IMR-90 (cell line): ENCODE results near the gene CFAP221. TPM values are rescaled to one million over a fixed set of nuclear protein-coding genes. Genes with fewer than 3 reads are reported as not detected.

Experiments used
- ATAC-seq: fragments of 200-7000 bp; cut with Tn5 transposase; 2 replicates; pipeline ENCODE4 v1.9.1; 2020; ENCODE audit warnings: low read depth, mild to moderate bottlenecking, moderate library complexity
- BruUV-seq: library from RNA; stranded (reverse); fragments of 400-500 nt; replicated peaks from 2 replicates; lab custom pipeline; 2021; lab: Mats Ljungman, UMichigan
- CTCF ChIA-PET: fragments of 300-600 bp; formaldehyde crosslinking; extraction: SDS; loops from one replicate; lab custom pipeline; 2021; ENCODE audit warnings: antibody characterized with exemption; lab: Yijun Ruan, JAX
- POLR2A ChIA-PET: fragments of 300-600 bp; sonication (Branson Sonifier 250); formaldehyde crosslinking; loops from one replicate; lab custom pipeline; 2022; ENCODE audit warnings: antibody characterized with exemption; ENCODE audit not compliant: unreplicated experiment; lab: Charles Lee
- DNase-seq: peaks from one replicate; pipeline ENCODE4 v3.0.0; 2013
- H2AFZ ChIP-seq: replicated peaks from 2 replicates; pipeline ENCODE3; 2013; ENCODE audit warnings: low read length, mild to moderate bottlenecking; ENCODE audit not compliant: poor library complexity
- H2AK5ac ChIP-seq: 2 replicates; pipeline ENCODE4 v1.6.1; 2013; ENCODE audit warnings: low read depth, low read length, inconsistent platforms
- H2AK9ac ChIP-seq: replicated peaks from 2 replicates; pipeline ENCODE3; 2013; ENCODE audit warnings: mild to moderate bottlenecking, low read depth, low read length, moderate library complexity; ENCODE audit not compliant: poor library complexity
- H2BK120ac ChIP-seq: 2 replicates; pipeline ENCODE4 v1.6.1; 2013; ENCODE audit warnings: low read depth, low read length, inconsistent platforms
- H2BK15ac ChIP-seq: 3 replicates; pipeline ENCODE4 v1.6.1; 2013; ENCODE audit warnings: low read depth, low read length, inconsistent platforms
- H2BK20ac ChIP-seq: 2 replicates; pipeline ENCODE4 v1.6.1; 2013; ENCODE audit warnings: low read depth, mild to moderate bottlenecking, inconsistent platforms, low read length, moderate library complexity
- H2BK5ac ChIP-seq: 2 replicates; pipeline ENCODE4 v1.6.1; 2013; ENCODE audit warnings: mild to moderate bottlenecking, low read depth, low read length, inconsistent platforms; ENCODE audit not compliant: poor library complexity, severe bottlenecking
- H3K14ac ChIP-seq: replicated peaks from 2 replicates; pipeline ENCODE4 v1.6.1; 2013; ENCODE audit warnings: low read depth, low read length, inconsistent platforms
- H3K18ac ChIP-seq: 2 replicates; pipeline ENCODE4 v1.6.1; 2013; ENCODE audit warnings: low read depth, low read length, control low read depth
- H3K23ac ChIP-seq: 2 replicates; pipeline ENCODE4 v1.6.1; 2013; ENCODE audit warnings: low read depth, low read length, inconsistent platforms
- H3K27ac ChIP-seq: 2 replicates; pipeline ENCODE4 v1.5.1; 2013; ENCODE audit warnings: mild to moderate bottlenecking, control low read depth, low read length; ENCODE audit not compliant: insufficient read depth
- H3K27me3 ChIP-seq: 2 replicates; pipeline ENCODE4 v1.6.1; 2013; ENCODE audit warnings: low read length; ENCODE audit not compliant: control insufficient read depth, insufficient read depth
- H3K36me3 ChIP-seq: 2 replicates; pipeline ENCODE4 v1.6.1; 2013; ENCODE audit warnings: low read length, mixed read lengths; ENCODE audit not compliant: control insufficient read depth, insufficient read depth
- H3K4ac ChIP-seq: 2 replicates; pipeline ENCODE4 v1.6.1; 2013; ENCODE audit warnings: low read depth, low read length, inconsistent platforms
- H3K4me1 ChIP-seq: 2 replicates; pipeline ENCODE4 v1.6.1; 2013; ENCODE audit warnings: low read length, mixed read lengths; ENCODE audit not compliant: control insufficient read depth, insufficient read depth
- H3K4me2 ChIP-seq: 2 replicates; pipeline ENCODE4 v1.6.1; 2013; ENCODE audit warnings: low read depth, mild to moderate bottlenecking, control low read depth, low read length, moderate library complexity
- H3K4me3 ChIP-seq: 2 replicates; pipeline ENCODE4 v1.5.1; 2013; ENCODE audit warnings: low read depth, mild to moderate bottlenecking, control low read depth, low read length, moderate library complexity; ENCODE audit not compliant: insufficient read depth
- H3K56ac ChIP-seq: 2 replicates; pipeline ENCODE4 v1.6.1; 2013; ENCODE audit warnings: low read length, inconsistent platforms; ENCODE audit not compliant: insufficient read depth; ENCODE audit errors: extremely low read depth
- H3K79me1 ChIP-seq, 2 experiments: 2 replicates each; pipeline ENCODE4 v1.6.1; 2013; ENCODE audit warnings: low read length in 2 of 2, inconsistent platforms in 1 of 2, low read depth in 1 of 2
- H3K9ac ChIP-seq: 2 replicates; pipeline ENCODE4 v1.6.1; 2013; ENCODE audit warnings: low read depth, low read length, control low read depth
- H3K9me1 ChIP-seq: 2 replicates; pipeline ENCODE4 v1.6.1; 2013; ENCODE audit warnings: low read length, inconsistent platforms; ENCODE audit not compliant: insufficient read depth
- H3K9me3 ChIP-seq: 2 replicates; pipeline ENCODE4 v1.6.1; 2013; ENCODE audit warnings: low read length; ENCODE audit not compliant: control insufficient read depth, insufficient read depth
- H4K20me1 ChIP-seq: 2 replicates; pipeline ENCODE4 v1.6.1; 2013; ENCODE audit warnings: low read length, inconsistent platforms; ENCODE audit not compliant: insufficient read depth
- H4K5ac ChIP-seq: 2 replicates; pipeline ENCODE4 v1.6.1; 2013; ENCODE audit warnings: mild to moderate bottlenecking, low read depth, low read length, control low read depth
- H4K8ac ChIP-seq, 2 experiments: 2 replicates each; pipeline ENCODE4 v1.6.1; 2013; ENCODE audit warnings: low read depth in 2 of 2, low read length in 2 of 2, control low read depth in 1 of 2, inconsistent platforms in 1 of 2
- H4K91ac ChIP-seq: 2 replicates; pipeline ENCODE4 v1.6.1; 2013; ENCODE audit warnings: low read depth, low read length, inconsistent platforms; ENCODE audit not compliant: insufficient read depth
- BHLHE40 ChIP-seq: fragments of 150-350 bp; IDR thresholded peaks from 2 replicates; pipeline ENCODE4 v1.6.1; 2016; ENCODE audit warnings: mild to moderate bottlenecking, low read depth, low read length
- CEBPB ChIP-seq: IDR thresholded peaks from 2 replicates; pipeline ENCODE4 v1.6.1; 2012; ENCODE audit warnings: low read depth, low read length, improper control_type of control experiment
- CHD1 ChIP-seq: IDR thresholded peaks from 2 replicates; pipeline ENCODE4 v1.6.1; 2012; ENCODE audit warnings: low read depth, low read length, improper control_type of control experiment
- FOS ChIP-seq: fragments of 150-350 bp; IDR thresholded peaks from 2 replicates; pipeline ENCODE4 v1.6.1; 2016; ENCODE audit warnings: low read depth, low read length
- MAFK ChIP-seq: IDR thresholded peaks from 2 replicates; pipeline ENCODE4 v1.6.1; 2012; ENCODE audit warnings: low read depth, low read length, improper control_type of control experiment
- MAZ ChIP-seq: IDR thresholded peaks from 2 replicates; pipeline ENCODE4 v1.6.1; 2012; ENCODE audit warnings: low read depth, mild to moderate bottlenecking, low read length, improper control_type of control experiment, moderate library complexity, borderline replicate concordance
- MXI1 ChIP-seq: IDR thresholded peaks from 2 replicates; pipeline ENCODE4 v1.6.1; 2012; ENCODE audit warnings: low read depth, mild to moderate bottlenecking, low read length, moderate library complexity, borderline replicate concordance
- NFE2L2 ChIP-seq: fragments of 150-350 bp; IDR thresholded peaks from 2 replicates; pipeline ENCODE4 v1.6.1; 2016; ENCODE audit warnings: low read depth, mild to moderate bottlenecking, low read length
- POLR2A ChIP-seq: IDR thresholded peaks from 2 replicates; pipeline ENCODE4 v1.6.1; 2012; ENCODE audit warnings: mild to moderate bottlenecking, low read depth, low read length
- RAD21 ChIP-seq: IDR thresholded peaks from 2 replicates; pipeline ENCODE4 v1.6.1; 2012; ENCODE audit warnings: low read length, improper control_type of control experiment
- RCOR1 ChIP-seq: IDR thresholded peaks from 2 replicates; pipeline ENCODE4 v1.6.1; 2012; ENCODE audit warnings: mild to moderate bottlenecking, low read length, improper control_type of control experiment; ENCODE audit not compliant: insufficient replicate concordance
- RFX5 ChIP-seq: IDR thresholded peaks from 2 replicates; pipeline ENCODE4 v1.8.0; 2012; ENCODE audit warnings: low read depth, mild to moderate bottlenecking, low read length, moderate library complexity
- SMC3 ChIP-seq: fragments of 150-350 bp; IDR thresholded peaks from 2 replicates; pipeline ENCODE4 v1.6.1; 2016; ENCODE audit warnings: low read depth, mild to moderate bottlenecking, antibody characterized with exemption, low read length, moderate library complexity
- WGBS, 2 experiments: methylation state at CpG; one replicate each; pipeline versions ENCODE4 v1.1.5 to v1.1.7; 2013; ENCODE audit warnings: missing lambda C conversion rate in 2 of 2; ENCODE audit not compliant: insufficient read length in 1 of 2; ENCODE audit errors: extremely low coverage in 2 of 2; 5-methylcytosine and 5-hydroxymethylcytosine counted together
- dilution Hi-C: fragments of 300-500 bp; cut with HindIII; formaldehyde crosslinking; loops from one replicate; pipeline ENCODE4 v1.14.3; 2018; ENCODE audit warnings: low sequenced_read_pairs; ENCODE audit not compliant: unreplicated experiment
- in situ Hi-C: fragments of 300-500 bp; cut with MboI; formaldehyde crosslinking; loops from 3 replicates; pipeline ENCODE4 v1.14.3; 2019; ENCODE audit warnings: low sequenced_read_pairs, inconsistent platforms, mixed read lengths
- intact Hi-C: fragments of 100-400 bp; cut with micrococcal nuclease; formaldehyde crosslinking; loops from 2 replicates; pipeline ENCODE4 v1.10.0; 2022
- polyA plus RNA-seq, 3 experiments: library from polyadenylated mRNA; depleted of rRNA; stranded (reverse); fragments of >200 nt; gene quantifications; 2 replicates each; pipeline ENCODE4 v1.2.3, GENCODE V29; 2012; ENCODE audit warnings: low replicate concordance in 1 of 3
- total RNA-seq: library from RNA; depleted of rRNA; stranded (reverse); fragments of >200 nt; gene quantifications from 2 replicates; pipeline ENCODE4 v1.2.3, GENCODE V29; 2012
- TF ChIP-seq, protein P1 (sequence below): fragments of 150-350 bp; IDR thresholded peaks from 2 replicates; pipeline ENCODE4 v1.6.1; 2017; ENCODE audit warnings: mild to moderate bottlenecking, antibody characterized with exemption, low read length, low read depth
- TF ChIP-seq, protein P2 (sequence below): fragments of 150-350 bp; IDR thresholded peaks from 2 replicates; pipeline ENCODE4 v1.6.1; 2016; ENCODE audit warnings: low read depth, mild to moderate bottlenecking, low read length, moderate library complexity, borderline replicate concordance
- TF ChIP-seq, protein P3 (sequence below): conservative IDR thresholded peaks from 2 replicates; pipeline ENCODE4 v1.5.1; 2012; ENCODE audit warnings: mild to moderate bottlenecking, low read depth, low read length, improper control_type of control experiment

The CFAP221 gene
- total and polyA plus RNA-seq, 2 of the 4 experiments (the other 2 are of a cell fraction) = not detected

DNA sequence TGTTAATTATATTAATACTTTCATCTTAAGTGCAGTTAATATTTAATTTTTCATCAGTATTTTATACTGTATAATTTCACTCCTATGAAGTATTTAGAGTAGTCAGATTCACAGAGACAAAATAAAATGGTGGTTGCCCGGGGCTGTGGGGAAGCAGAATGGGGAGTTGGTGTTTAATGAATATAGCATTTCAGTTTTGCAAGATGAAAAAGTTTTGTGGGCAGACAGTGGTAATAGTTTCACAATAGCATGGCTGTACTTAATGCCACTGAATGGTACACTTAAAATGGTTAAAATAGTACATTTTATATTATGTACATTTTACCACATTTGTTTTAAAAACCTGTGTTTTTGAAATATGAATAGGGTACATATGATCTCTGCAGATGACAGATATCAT, 31.2 kb downstream of the CFAP221 start:
- Histone ChIP-seq H4K91ac (no peak overlapping the region), H2AFZ (no peak overlapping the region), H3K4me2 (no peak overlapping the region), H3K79me1 (no peaks in the 10 kb centered on the region), H2BK5ac (no peak overlapping the region), H4K20me1 (no peaks in the 10 kb centered on the region), H2AK9ac (no peak overlapping the region), H3K9me3 (no peaks in the 10 kb centered on the region), H3K56ac (no peak overlapping the region), H3K4ac (no peak overlapping the region), H2AK5ac (no peak overlapping the region), H4K5ac (no peak overlapping the region), H3K4me1 (no peaks in the 10 kb centered on the region), H3K14ac (no peak overlapping the region), H3K18ac (no peak overlapping the region), H2BK15ac (no peak overlapping the region), H3K27me3 (no peaks in the 10 kb centered on the region; the same call in 1 of the 2 replicates), H2BK20ac (no peak overlapping the region), H3K9ac (no peak overlapping the region), H3K27ac (no peak overlapping the region), H3K4me3 (no peak overlapping the region), H3K23ac (no peak overlapping the region), H3K9me1 (no peaks in the 10 kb centered on the region), H2BK120ac (no peak overlapping the region), H4K8ac (no peak overlapping the region), H3K36me3 (no peaks in the 10 kb centered on the region)
- ATAC-seq = no peak
- BruUV-seq = no TSS peak
- ChIA-PET POLR2A (no interaction called here), CTCF (no interaction called here)
- in situ Hi-C loops (no loop called here), intact Hi-C loops (no loop called here), dilution Hi-C loops (no loop called here)
- no CpG with 5 or more reads among the region's 1 CpG for WGBS, 2 experiments
- TF ChIP-seq, protein P1, sequence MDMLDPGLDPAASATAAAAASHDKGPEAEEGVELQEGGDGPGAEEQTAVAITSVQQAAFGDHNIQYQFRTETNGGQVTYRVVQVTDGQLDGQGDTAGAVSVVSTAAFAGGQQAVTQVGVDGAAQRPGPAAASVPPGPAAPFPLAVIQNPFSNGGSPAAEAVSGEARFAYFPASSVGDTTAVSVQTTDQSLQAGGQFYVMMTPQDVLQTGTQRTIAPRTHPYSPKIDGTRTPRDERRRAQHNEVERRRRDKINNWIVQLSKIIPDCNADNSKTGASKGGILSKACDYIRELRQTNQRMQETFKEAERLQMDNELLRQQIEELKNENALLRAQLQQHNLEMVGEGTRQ = no peak
- no peak for TF ChIP-seq RCOR1
- no peak for TF ChIP-seq MAZ
- no peak for TF ChIP-seq BHLHE40
- no peak for TF ChIP-seq POLR2A
- TF ChIP-seq MXI1 = no peak
- TF ChIP-seq CEBPB = no peak
- TF ChIP-seq, protein P2, sequence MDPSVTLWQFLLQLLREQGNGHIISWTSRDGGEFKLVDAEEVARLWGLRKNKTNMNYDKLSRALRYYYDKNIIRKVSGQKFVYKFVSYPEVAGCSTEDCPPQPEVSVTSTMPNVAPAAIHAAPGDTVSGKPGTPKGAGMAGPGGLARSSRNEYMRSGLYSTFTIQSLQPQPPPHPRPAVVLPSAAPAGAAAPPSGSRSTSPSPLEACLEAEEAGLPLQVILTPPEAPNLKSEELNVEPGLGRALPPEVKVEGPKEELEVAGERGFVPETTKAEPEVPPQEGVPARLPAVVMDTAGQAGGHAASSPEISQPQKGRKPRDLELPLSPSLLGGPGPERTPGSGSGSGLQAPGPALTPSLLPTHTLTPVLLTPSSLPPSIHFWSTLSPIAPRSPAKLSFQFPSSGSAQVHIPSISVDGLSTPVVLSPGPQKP = no peak
- TF ChIP-seq CHD1 = no peak
- TF ChIP-seq FOS = no peak
- TF ChIP-seq RFX5 = no peak
- TF ChIP-seq RAD21 = no peak
- TF ChIP-seq NFE2L2 = no peak
- no peak for TF ChIP-seq SMC3
- TF ChIP-seq, protein P3, sequence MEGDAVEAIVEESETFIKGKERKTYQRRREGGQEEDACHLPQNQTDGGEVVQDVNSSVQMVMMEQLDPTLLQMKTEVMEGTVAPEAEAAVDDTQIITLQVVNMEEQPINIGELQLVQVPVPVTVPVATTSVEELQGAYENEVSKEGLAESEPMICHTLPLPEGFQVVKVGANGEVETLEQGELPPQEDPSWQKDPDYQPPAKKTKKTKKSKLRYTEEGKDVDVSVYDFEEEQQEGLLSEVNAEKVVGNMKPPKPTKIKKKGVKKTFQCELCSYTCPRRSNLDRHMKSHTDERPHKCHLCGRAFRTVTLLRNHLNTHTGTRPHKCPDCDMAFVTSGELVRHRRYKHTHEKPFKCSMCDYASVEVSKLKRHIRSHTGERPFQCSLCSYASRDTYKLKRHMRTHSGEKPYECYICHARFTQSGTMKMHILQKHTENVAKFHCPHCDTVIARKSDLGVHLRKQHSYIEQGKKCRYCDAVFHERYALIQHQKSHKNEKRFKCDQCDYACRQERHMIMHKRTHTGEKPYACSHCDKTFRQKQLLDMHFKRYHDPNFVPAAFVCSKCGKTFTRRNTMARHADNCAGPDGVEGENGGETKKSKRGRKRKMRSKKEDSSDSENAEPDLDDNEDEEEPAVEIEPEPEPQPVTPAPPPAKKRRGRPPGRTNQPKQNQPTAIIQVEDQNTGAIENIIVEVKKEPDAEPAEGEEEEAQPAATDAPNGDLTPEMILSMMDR = no peak
- no peak for TF ChIP-seq MAFK
- DNase-seq = no peak
